Thyroid gland (tissue), 4 donors: ENCODE measurements around the gene LAMC1.

ENCODE experiments used
- POLR2A ChIP-seq, 2 donors: fragments of 450-650 bp; IDR thresholded peaks; one replicate each; pipeline ENCODE4 v1.6.1; 2017; ENCODE audit warnings: antibody characterized with exemption in 2 of 2, mild to moderate bottlenecking in 2 of 2, moderate library complexity in 1 of 2
- TF ChIP-seq, protein P1 (sequence below), 6 experiments: fragments of 200-600 bp in 3 of 6; fragments of 450-650 bp in 3 of 6; sonication (generic) in 3 of 6; IDR thresholded peaks; one replicate each; pipeline ENCODE4 v1.5.1; 2016 to 2019; ENCODE audit warnings: antibody characterized with exemption in 6 of 6, mild to moderate bottlenecking in 2 of 6, inconsistent platforms in 1 of 6, moderate library complexity in 1 of 6

DNA sequence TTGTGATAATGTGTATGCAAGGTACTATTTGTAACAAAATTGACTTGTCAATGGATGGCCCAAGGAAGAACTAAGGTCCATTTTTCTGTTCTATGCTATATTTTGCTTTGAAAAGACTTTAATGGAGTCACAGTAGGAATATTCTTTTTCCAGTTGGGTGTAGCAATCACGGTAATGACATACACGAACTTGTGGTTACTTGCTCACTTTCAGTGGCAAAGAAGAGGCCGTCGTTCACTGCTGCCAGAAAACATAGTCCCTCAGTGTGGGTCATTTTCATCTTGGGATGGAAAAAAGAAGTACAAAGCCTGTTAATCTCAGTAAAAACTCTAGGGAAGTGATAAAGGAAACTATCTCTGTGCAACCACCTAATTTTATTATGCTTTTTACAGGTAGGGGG, 115.1 kb downstream of the LAMC1 start:
- TF ChIP-seq, protein P1, sequence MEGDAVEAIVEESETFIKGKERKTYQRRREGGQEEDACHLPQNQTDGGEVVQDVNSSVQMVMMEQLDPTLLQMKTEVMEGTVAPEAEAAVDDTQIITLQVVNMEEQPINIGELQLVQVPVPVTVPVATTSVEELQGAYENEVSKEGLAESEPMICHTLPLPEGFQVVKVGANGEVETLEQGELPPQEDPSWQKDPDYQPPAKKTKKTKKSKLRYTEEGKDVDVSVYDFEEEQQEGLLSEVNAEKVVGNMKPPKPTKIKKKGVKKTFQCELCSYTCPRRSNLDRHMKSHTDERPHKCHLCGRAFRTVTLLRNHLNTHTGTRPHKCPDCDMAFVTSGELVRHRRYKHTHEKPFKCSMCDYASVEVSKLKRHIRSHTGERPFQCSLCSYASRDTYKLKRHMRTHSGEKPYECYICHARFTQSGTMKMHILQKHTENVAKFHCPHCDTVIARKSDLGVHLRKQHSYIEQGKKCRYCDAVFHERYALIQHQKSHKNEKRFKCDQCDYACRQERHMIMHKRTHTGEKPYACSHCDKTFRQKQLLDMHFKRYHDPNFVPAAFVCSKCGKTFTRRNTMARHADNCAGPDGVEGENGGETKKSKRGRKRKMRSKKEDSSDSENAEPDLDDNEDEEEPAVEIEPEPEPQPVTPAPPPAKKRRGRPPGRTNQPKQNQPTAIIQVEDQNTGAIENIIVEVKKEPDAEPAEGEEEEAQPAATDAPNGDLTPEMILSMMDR (IDR thresholded peaks at IDR 0.05) = no peak
- TF ChIP-seq POLR2A (IDR thresholded peaks at IDR 0.05) = no peak
